ENCODE results near the gene BET1L.

Gene BET1L

DNA sequence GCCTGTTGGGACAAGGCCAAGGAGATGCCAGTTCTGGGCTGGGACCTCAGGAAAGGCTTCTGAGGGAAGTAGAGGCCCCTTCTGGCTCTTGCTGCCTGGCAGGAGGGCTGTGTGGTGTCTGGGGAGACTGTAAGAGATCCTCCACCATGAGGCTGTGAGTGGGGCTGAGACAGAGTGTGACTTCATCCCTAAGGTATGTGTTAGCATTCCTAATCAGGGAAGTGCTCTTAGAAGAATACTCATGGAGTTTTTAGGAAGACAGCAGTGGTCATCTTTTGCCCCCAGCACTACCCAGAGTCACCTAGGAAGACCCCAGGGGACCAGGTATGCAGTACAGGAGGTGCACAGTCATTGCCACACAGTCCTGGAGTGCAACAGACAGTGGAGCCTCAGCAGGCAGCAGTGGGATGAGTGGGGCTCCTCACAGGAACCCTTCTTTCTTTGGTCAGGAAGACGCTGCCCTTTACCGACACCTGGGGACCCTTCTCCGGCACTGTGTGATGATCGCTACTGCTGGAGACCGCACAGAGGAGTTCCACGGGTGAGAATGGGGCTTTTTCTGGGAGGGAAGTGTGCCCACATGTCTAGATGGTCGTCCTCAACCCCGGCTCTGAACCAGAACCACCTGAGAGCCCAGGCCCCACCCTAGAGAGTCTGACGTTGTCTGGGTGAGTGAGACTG is 3.1 kb upstream of the BET1L start:
- no peak for DNase-seq (ENCODE audit: low spot score)

DNA sequence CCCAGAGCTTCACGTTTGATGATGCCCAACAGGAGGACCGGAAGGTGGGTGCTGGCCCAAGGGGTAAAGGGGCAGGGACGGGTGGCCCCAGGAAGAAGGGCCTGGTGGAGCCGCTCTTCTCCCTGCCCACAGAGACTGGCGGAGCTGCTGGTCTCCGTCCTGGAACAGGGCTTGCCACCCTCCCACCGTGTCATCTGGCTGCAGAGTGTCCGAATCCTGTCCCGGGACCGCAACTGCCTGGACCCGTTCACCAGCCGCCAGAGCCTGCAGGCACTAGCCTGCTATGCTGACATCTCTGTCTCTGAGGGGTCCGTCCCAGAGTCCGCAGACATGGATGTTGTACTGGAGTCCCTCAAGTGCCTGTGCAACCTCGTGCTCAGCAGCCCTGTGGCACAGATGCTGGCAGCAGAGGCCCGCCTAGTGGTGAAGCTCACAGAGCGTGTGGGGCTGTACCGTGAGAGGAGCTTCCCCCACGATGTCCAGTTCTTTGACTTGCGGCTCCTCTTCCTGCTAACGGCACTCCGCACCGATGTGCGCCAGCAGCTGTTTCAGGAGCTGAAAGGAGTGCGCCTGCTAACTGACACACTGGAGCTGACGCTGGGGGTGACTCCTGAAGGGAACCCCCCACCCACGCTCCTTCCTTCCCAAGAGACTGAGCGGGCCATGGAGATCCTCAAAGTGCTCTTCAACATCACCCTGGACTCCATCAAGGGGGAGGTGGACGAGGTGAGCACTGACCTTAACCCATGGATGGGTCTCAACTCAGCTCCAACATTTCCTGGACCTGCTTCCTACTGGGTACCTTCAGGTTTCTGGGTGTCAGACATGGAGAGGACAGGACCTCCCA is 2.3 kb upstream of the BET1L start:
- no peak for DNase-seq (ENCODE audit: low spot score)

DNA sequence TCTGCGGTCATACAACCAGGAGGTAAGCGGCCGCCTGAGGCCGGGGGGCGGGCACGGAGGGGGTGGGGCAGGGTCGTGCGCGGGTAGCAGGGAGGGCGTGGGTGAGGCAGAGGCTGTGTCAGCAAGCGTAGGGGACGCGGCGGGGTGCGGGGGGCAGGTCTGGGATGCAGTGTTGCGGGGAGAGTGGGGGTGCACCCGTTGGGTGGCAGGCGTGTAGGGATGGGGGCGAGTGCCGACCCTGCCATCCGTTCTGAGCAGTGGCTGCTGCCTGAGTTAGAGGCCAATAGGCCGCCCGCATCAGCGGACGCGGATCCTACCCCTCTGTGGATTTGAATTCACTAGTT is 1.7 kb upstream of the BET1L start:
- no peak for DNase-seq (ENCODE audit: low spot score)

DNA sequence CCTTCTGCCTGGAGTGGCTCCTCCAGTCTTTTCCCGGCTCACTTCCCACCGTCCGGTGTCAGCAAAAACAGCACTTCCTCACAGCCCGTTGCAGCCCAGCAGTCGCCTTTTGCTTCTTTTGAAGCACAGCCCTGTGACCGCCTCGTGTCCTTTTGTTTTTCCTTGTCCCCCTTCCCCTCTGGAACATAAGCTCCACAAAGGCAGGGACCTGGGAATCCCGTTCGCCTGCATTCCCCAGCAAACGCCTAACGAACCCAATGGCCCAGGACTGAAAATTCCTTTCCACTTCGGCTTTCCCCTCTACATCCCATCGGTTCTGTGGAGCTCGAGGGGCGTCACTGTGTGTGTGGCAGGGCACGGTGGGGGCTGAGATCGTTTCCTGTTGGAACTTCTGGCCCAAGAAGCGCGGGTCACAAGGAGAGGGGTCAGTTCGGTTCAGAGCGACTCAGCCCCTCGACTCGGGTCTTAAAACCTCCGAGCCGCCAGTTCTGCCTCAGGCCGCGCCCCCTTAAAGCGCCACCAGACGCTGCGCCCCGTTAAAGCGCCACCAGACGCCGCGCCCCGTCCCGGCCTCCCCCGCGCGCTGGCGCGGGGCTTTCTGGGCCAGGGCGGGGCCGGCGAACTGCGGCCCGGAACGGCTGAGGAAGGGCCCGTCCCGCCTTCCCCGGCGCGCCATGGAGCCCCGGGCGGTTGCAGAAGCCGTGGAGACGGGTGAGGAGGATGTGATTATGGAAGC is 1.1 kb upstream of the BET1L start:
- peak; percentile 79 for DNase-seq (ENCODE audit: low spot score)

DNA sequence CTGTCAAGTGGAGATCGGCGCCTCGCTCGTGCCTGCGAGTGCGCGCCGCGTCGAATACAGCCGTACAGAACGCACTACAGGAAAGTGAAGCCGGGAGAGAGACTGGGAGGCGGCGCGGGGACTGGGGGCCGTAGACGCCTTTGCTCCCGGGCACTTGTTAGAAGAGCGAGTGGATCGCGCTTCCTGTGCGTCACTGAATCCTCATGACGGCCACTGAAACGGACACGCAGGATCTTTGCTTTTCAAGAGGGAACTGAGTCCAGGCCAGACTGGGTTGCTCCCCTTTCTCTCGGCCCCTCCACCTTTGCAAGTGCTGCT is 623 bp upstream of the BET1L start:
- DNase-seq (ENCODE audit: low spot score) = no peak

DNA sequence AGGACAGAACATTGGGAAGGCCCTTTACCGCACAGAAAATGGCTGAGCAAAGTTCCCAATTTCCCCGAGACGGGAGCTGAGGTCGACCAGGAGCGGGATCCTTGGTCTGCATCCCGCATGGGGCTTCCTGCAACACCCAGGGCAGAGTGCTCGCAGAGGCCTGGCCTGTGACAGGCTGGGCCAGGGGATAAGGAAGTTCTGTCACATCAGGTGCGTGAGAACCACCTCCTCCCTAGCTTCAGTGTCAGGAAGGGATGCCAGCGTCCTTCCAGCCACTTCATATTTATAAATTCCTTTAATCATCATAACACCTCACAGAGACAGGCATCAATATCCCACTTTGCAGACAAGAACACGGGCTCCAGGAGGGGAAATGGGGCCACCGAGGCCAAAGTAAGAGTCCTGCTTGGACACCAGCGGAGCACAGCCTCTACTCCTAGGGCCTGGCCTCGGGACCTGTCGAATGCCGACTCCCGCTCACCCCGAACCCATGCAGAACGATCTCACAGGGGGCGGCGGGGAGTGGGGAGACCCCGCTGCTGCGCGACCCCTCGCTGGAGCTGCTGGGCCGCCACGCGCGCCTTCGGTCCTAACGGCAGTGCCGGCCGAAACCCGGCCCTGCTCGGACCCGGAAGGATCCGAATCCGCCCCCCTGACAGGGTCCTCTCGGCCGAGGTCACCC is 532 bp downstream of the BET1L start:
- no peak for DNase-seq (ENCODE audit: low spot score)

DNA sequence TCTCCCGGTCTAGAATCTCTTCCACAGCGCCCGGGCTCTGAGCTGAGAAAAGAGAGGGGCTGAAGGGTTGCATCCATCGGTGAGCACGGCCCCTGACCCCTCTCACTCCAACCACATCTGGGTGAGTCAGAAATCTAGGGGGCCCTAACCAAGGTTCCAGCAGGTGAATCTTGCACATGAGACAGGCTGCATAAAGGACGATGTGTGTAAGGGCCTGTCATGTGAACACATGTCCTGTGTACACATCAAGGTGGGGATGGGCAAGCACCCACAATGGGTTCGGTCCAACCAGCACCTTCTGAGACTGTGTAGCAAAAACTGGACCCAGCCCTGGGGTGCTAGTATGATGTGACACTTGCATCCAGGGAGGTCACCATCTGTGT is 1.2 kb downstream of the BET1L start:
- DNase-seq (ENCODE audit: low spot score) = no peak

DNA sequence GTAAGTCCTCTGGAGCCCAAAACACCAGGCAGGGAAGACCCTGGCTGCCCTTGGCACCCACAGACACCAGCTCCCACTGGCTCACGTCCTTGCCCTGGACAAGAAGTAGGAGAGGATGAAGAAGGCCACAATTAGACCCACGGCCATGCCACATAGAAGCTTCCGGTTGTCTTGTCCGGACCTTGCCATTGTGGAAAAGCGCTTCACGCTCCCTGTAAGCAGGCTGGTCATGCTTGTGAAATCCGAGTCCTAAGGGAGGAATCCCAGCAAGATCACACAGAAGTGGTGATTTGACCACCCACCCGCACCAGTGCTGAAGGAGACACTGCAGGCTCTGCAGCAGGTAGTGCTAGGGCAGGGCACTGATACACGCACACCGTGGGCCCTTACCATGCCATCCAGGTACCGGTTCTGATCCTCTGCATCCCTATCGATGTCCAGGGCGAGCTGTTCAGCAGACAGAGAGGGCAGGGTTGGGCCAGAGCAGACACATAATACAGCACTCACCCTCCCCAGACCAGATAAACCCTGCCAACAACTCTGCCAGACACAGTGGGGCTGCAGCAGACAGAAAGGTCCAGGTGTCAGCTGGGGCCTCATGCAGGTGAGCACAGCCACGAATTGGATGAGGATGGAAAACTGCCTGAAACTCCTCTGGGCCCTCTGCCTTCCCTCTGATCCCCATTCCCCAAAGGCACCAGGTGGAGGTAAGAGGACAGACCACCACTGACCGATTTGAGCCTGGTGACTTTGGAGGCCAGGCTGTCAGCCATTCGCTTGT is 1.8 kb downstream of the BET1L start:
- DNase-seq (ENCODE audit: low spot score) = no peak

DNA sequence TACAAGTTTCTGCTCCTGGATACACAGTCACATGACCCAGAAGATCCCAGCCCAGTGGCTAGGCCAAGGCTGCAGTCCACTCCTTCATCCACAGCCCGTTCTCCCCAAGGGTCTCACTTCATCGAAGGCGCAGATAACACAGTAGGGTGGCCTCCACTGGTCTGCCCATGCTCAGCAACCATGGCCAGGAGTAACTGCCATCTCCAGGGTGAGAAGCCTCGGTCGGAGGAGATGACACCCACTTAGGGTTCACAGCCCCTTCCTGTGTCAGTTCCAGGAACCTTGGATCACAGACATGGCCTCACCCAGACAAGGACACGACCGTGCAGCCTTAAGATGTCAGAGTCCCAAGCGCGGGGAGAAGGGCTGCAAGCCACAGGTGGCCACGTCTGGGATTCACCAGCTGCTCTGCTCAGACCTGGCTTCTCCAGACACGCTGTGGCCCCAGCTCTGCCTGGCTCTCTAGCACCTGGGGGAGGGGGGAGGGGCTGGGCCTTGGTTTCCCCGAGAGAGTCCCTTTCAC is 2.6 kb downstream of the BET1L start:
- no peak for DNase-seq (ENCODE audit: low spot score)

DNA sequence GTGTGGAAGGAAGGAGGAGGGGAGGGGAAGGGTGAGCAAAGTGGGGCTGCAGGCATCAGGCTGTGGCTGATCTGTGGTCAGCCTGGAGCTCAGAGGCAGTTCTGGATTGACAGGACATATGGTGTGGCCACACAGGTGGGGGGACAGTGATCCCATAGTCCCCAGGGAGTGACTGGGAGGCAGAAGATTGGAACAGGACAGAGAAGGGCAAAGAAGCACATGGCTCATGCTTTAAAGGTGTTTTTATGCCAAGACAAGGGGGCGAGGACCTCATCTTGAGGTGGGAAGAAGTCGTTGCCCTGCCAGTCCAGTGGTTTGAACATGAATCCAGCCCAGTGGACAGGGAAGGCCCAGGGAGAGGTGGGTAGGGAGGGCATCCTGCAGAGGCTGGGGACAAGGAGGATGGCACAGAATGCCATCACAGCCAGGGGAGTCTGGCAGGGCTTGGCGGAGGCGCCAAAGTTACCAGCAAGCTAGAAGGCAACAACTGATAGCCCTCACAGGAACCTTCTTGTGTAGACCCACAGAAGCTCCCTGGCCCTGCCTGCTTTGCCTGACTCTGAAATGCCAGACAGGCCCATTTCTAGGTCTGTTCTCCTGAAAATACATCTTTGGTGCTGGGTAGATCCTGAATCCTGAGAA is 3.1 kb downstream of the BET1L start:
- DNase-seq (ENCODE audit: low spot score) = no peak

DNA sequence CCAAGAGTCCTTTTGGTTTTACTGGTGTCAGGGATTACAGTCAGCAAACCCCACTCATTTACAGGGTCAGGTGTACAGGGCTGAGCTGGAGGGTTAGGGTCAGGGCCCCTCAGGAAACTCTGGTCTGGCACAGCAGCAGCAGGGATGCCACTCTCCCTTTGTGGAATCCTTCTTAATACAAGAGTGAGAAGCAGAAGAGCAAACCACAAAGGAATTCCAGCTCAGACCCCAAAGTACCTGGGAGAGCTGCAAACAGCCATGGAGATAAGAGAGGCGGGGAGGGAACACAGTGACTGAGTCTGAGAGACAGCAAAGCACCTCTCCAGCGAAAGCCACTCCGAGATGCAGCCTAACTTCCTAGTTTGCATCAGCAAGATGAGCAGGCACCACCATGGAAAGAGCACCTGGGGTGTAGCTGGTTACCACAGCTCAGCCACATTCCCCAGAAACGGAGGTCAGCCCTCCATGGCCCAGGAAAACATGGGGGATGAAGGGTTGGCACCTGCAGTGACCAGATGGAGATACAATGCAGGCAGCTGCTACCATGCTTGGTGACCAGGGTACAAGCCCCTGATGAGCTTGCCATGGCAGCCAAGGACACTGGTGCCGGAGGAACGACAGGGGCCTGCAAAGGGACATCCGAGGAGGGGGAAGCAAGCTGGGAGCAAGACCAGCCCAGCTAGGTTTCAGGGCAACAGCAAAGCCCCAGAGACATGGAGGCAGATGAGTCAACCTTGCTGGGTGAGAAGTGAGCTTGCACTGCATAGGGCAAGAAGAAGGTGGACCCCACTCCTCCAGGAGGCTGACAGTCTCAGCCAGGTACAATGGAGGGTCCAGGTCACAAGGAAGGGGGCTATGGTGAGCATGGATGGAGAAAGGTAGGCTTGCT is 3.9 kb downstream of the BET1L start:
- no peak for DNase-seq (ENCODE audit: low spot score)

DNA sequence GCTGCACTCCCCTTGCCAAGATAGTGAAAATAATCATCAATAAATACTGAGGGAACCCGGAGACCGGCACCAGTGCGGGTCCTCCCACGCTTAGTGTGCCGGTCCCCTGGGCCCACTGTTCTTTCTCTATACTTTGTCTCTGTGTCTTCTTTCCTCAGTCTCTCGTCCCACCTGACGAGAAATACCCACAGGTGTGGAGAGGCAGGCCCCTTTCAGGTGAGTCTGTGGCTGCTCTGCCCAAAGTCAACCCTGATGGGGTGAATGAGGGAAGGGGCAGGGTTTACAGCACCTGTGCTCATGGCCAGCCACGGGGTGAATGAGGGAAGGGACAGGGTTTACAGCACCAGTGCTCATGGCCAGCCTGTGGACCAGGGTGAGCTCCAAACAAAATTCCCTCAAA is 4.7 kb downstream of the BET1L start:
- DNase-seq (ENCODE audit: low spot score) = no peak

DNA sequence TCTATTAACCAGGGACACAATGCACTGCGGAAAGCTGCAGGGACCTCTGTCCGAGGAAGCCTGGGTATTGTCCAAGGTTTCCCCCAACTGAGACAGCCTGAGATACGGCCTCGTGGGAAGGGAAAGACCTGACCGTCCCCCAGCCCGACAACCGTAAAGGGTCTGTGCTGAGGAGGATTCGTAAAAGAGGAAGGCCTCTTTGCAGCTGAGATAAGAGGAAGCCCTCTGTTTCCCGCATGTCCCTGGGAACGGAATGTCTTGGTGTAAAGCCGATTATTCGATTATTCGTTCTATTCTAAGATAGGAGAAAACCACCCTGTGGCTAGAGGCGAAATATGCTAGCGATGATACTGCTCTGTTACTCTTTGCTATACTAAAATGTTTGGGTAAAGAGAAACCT is 5.2 kb downstream of the BET1L start:
- DNase-seq (ENCODE audit: low spot score) = no peak

DNA sequence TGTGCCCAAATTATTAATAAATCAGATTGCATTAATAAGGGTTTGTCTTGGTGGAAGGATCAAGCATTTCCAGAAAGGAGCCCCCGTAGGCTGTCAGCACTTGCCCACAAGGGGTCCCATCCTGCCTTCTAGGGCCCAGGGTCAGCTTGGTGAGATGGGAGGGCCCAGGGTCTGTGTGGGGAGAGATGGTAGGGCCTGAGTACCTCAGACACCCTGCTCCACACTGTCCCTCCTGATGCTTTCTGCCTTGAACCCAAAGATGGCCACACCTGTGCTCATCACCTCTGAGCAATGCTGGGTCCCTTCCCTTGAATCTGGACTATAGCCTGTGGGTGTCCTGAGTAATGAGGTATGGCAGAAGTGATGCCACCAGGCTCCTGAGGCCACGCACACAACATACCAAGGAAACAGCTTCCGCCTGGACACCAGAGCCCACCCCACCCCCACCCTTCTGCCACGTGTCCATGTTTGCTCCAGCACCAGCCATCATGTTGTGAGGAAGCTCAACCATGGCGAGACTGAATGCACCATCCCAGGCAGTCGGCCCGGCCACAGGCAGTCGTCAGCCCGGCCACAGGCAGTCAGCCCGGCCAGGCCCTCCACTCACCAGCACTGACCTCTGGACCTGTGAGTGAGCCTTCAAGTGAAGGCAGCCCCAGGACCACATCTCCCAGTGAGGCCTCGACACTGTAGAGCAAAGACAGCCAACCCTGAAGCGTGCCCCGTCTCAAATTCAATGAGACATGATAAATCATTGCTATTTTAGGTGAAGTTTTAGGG is 6.8 kb downstream of the BET1L start:
- no peak for DNase-seq (ENCODE audit: low spot score)

DNA sequence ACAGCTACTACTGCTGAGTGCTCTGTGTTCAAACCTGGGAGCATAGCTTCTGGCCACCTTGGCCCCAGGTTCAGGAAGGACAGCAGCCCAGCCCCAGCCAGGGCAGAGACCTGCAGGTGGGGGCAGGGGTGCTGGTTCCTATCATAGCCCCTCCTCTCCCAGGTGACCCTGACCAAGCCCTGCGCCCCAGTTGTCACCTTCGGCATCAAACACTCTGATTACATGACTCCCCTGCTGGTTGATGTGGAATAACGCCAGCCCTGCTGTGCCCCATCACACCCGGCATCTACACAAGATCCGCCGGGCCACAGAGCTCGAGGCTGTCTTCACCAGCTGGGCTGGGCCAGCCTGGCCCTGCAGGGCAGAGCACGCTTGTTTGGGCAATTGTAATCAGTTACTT is 7.4 kb downstream of the BET1L start:
- no peak for DNase-seq (ENCODE audit: low spot score)

DNA sequence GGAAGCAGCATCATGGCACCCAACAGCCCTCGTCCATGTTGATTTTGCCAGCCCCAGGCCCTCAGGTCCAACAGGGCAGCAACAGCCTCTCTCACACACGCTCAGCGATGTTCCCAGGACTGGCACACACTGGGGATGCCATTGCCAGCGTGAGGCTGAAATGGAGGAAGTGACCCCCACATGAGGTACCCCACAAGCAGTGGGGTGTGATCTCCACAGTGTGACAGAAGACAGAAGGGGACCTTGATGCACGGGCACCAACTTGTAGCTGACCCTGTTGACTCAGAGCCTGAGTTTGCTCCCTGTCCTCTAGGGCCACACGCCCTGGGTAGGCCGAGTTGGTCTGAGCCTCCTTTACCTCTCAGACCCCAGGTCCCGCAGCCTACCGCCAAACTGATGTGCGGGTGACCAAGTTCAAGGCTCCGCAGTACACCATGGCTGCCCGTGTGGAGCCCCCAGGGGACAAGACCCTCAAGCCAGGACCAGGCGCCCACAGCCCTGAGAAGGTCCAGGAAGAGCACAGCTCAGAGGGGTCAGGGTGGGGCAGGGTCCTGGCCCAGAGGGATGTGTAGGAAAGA is 8.1 kb downstream of the BET1L start:
- DNase-seq (ENCODE audit: low spot score) = no peak

DNA sequence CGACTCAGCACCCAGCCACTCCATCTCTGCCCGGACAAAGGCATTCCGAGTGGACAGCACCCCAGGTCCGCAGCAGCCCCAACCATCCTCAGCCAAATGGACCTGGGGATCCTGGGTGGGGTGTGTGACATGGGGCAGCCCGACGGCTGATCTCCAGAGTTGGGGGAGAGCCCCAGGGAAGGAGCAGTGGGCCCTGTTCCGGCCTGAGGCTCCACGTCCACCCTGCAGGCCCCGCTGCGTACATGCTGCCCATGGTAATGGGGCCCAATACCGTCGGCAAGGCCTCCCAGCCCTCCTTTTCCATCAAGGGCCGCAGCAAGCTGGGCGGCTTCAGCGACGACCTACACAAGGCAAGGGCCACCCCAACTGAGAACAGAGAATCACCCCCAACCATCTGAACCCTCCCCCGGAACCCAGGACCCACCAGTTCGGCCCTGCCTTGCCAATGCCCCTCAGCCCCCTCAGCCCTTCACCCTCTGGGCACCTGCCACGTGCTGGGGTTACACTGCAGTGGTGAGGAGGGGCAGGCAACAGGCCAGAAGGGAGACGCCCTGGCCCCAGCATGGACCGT is 8.9 kb downstream of the BET1L start:
- DNase-seq (ENCODE audit: low spot score) = no peak

DNA sequence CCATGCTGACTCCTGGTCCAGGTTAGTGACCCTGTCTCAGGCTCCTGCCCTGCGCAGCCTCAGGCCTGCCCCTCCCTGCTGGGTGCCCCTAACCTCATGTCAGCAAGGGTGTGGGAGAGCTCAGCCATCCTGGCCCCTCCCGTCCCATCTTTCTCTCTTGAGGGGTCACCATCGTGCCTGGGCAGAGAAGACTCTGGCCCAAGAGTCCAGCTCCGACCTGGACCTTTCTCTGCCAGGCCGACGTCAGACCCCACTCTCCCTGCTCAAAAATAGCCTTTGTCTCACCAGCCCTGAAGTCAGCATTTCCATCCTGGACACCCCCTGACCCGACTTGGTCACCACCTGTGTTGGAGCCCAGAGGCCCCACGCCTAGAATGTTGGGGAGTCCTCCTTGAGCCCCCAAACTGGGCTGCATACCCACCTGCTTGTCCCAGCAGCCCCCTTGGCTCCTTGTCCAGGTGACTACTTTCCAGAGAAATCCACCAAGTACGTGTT is 9.4 kb downstream of the BET1L start:
- no peak for DNase-seq (ENCODE audit: low spot score)

Measured in hematopoietic multipotent progenitor cell treated with erythropoietin and hydrocortisone succinate and interleukin-3 and kit ligand, for 17 days (in vitro differentiated cells).